Neuronal stem cell (in vitro differentiated cells): ENCODE data around the gene TNIK.

ENCODE experiments used
- DNase-seq: peaks from one replicate; pipeline ENCODE4 v3.0.0-alpha.2; 2013; ENCODE audit warnings: low spot score
- H2AFZ ChIP-seq: one replicate; pipeline ENCODE4 v1.6.1; 2013; ENCODE audit warnings: mild to moderate bottlenecking, low read length, inconsistent platforms
- H2AK5ac ChIP-seq: 2 replicates; pipeline ENCODE4 v1.6.1; 2013; ENCODE audit warnings: low read depth, mild to moderate bottlenecking, inconsistent platforms, low read length, moderate library complexity, mixed read lengths
- H2BK120ac ChIP-seq: 2 replicates; pipeline ENCODE4 v1.6.1; 2013; ENCODE audit warnings: low read depth, mild to moderate bottlenecking, inconsistent platforms, low read length, moderate library complexity, mixed read lengths
- H2BK12ac ChIP-seq: one replicate; pipeline ENCODE4 v1.6.1; 2013; ENCODE audit warnings: low read length, inconsistent platforms
- H2BK15ac ChIP-seq: 2 replicates; pipeline ENCODE4 v1.6.1; 2013; ENCODE audit warnings: mild to moderate bottlenecking, low read length, inconsistent platforms, mixed read lengths
- H2BK5ac ChIP-seq: one replicate; pipeline ENCODE4 v1.6.1; 2013; ENCODE audit warnings: inconsistent platforms, mild to moderate bottlenecking, low read length, moderate library complexity
- H3K14ac ChIP-seq: one replicate; pipeline ENCODE4 v1.6.1; 2013; ENCODE audit warnings: low read length, inconsistent platforms
- H3K18ac ChIP-seq: 2 replicates; pipeline ENCODE4 v1.6.1; 2013; ENCODE audit warnings: low read length, inconsistent platforms
- H3K23ac ChIP-seq: 2 replicates; pipeline ENCODE4 v1.6.1; 2013; ENCODE audit warnings: low read depth, mild to moderate bottlenecking, mixed read lengths, low read length, inconsistent platforms; ENCODE audit not compliant: poor library complexity
- H3K27ac ChIP-seq: replicated peaks from 3 replicates; pipeline ENCODE4 v1.5.1; 2013; ENCODE audit warnings: low read length, inconsistent platforms
- H3K27me3 ChIP-seq, 3 experiments: 2 replicates each; pipeline ENCODE4 v1.6.1; 2013; ENCODE audit warnings: low read length in 3 of 3, mild to moderate bottlenecking in 2 of 3, inconsistent platforms in 1 of 3, low read depth in 1 of 3, mixed read lengths in 1 of 3, moderate library complexity in 1 of 3; ENCODE audit not compliant: control insufficient read depth in 3 of 3, insufficient read depth in 3 of 3
- H3K36me3 ChIP-seq, 2 donors: replicated peaks in 1 of 2; 2 replicates each; pipeline ENCODE4 v1.6.1; 2013; ENCODE audit warnings: low read length in 2 of 2; ENCODE audit not compliant: control insufficient read depth in 2 of 2, insufficient read depth in 2 of 2
- H3K4ac ChIP-seq: 2 replicates; pipeline ENCODE4 v1.6.1; 2013; ENCODE audit warnings: inconsistent platforms, mild to moderate bottlenecking, low read length, moderate library complexity
- H3K4me1 ChIP-seq, 2 donors: 1 replicate in 1 of 2; 2 replicates in 1 of 2; pipeline ENCODE4 v1.6.1; 2013; ENCODE audit warnings: low read length in 2 of 2, low read depth in 1 of 2; ENCODE audit not compliant: control insufficient read depth in 2 of 2, insufficient read depth in 1 of 2
- H3K4me2 ChIP-seq: one replicate; pipeline ENCODE4 v1.6.1; 2013; ENCODE audit warnings: mild to moderate bottlenecking, low read length, inconsistent platforms; ENCODE audit not compliant: insufficient read depth, poor library complexity, severe bottlenecking
- H3K4me3 ChIP-seq, 2 donors: 2 replicates each; pipeline ENCODE4 v1.5.1; 2013; ENCODE audit warnings: low read length in 2 of 2, mild to moderate bottlenecking in 2 of 2, inconsistent platforms in 1 of 2, moderate library complexity in 1 of 2
- H3K79me1 ChIP-seq: one replicate; pipeline ENCODE4 v1.6.1; 2013; ENCODE audit warnings: low read depth, mild to moderate bottlenecking, inconsistent platforms, low read length, moderate library complexity
- H3K9ac ChIP-seq: one replicate; pipeline ENCODE4 v1.6.1; 2013; ENCODE audit warnings: mild to moderate bottlenecking, low read depth, low read length, inconsistent platforms; ENCODE audit not compliant: poor library complexity
- H3K9me3 ChIP-seq, 2 donors: replicated peaks in 1 of 2; 2 replicates each; pipeline versions ENCODE3 to v1.6.1; 2013; ENCODE audit warnings: low read length in 2 of 2, mild to moderate bottlenecking in 2 of 2, inconsistent platforms in 1 of 2, low read depth in 1 of 2, mixed read lengths in 1 of 2, moderate library complexity in 1 of 2; ENCODE audit not compliant: control insufficient read depth in 2 of 2, insufficient read depth in 1 of 2
- H4K8ac ChIP-seq: one replicate; pipeline ENCODE4 v1.6.1; 2013; ENCODE audit warnings: low read depth, mild to moderate bottlenecking, inconsistent platforms, low read length, moderate library complexity
- H4K91ac ChIP-seq: one replicate; pipeline ENCODE4 v1.6.1; 2013; ENCODE audit warnings: low read length, low read depth, mild to moderate bottlenecking, inconsistent platforms; ENCODE audit not compliant: poor library complexity
- WGBS, 2 donors: extraction: QIAGEN DNeasy Blood & Tissue Kit; methylation state at CpG; one replicate each; pipeline ENCODE4 v1.1.7; 2013; ENCODE audit warnings: missing lambda C conversion rate in 2 of 2, mixed read lengths in 1 of 2; ENCODE audit not compliant: insufficient read length in 2 of 2, insufficient replicate concordance in 1 of 2; ENCODE audit errors: extremely low coverage in 2 of 2; 5-methylcytosine and 5-hydroxymethylcytosine counted together

TNIK gene

GRCh38 chr3:171164067-171164465 lies 296.1 kb downstream of the TNIK start:
- Histone ChIP-seq H3K4ac (no peak overlapping the region), H3K18ac (no peak overlapping the region), H3K27ac (no peak overlapping the region), H2AFZ (no peak overlapping the region), H3K23ac (no peak overlapping the region), H3K4me1 (peaks cover 0 to 4% of the 10 kb centered on the region in 2 donors), H2BK15ac (no peak overlapping the region), H3K4me3 (no peak overlapping the region), H3K36me3 (peaks cover 0 to 90% of the 10 kb centered on the region in 2 donors), H3K9me3 (peaks cover 0 to 28% of the 10 kb centered on the region in 2 donors), H4K91ac (no peak overlapping the region), H3K79me1 (no peaks in the 10 kb centered on the region), H3K27me3 (no peaks in the 10 kb centered on the region), H2BK12ac (no peak overlapping the region), H2BK120ac (no peak overlapping the region), H3K9ac (no peak overlapping the region), H2AK5ac (no peak overlapping the region), H2BK5ac (no peak overlapping the region), H3K14ac (no peak overlapping the region), H4K8ac (no peak overlapping the region), H3K4me2 (no peak overlapping the region)
- no peak for DNase-seq

GRCh38 chr3:171163101-171164066 lies 296.8 kb downstream of the TNIK start:
- no peak for DNase-seq
- H3K4ac ChIP-seq: no peak overlapping the region
- no peak overlapping the region for H2BK120ac ChIP-seq
- H4K91ac ChIP-seq: no peak overlapping the region
- peaks cover 0 to 91% of the 10 kb centered on the region in 2 donors for H3K36me3 ChIP-seq
- no peak overlapping the region for H3K4me2 ChIP-seq
- no peak overlapping the region for H3K4me3 ChIP-seq
- no peak overlapping the region for H2AK5ac ChIP-seq
- no peak overlapping the region for H2BK12ac ChIP-seq
- no peak overlapping the region for H2BK5ac ChIP-seq
- no peak overlapping the region for H4K8ac ChIP-seq
- H3K79me1 ChIP-seq: no peaks in the 10 kb centered on the region
- no peak overlapping the region for H3K23ac ChIP-seq
- H3K9ac ChIP-seq: no peak overlapping the region
- no peaks in the 10 kb centered on the region for H3K27me3 ChIP-seq
- peaks cover 0 to 4% of the 10 kb centered on the region in 2 donors for H3K4me1 ChIP-seq
- no peak overlapping the region for H3K14ac ChIP-seq
- H3K27ac ChIP-seq: no peak overlapping the region
- H3K9me3 ChIP-seq: peaks cover 0 to 28% of the 10 kb centered on the region in 2 donors
- no peak overlapping the region for H2AFZ ChIP-seq
- H3K18ac ChIP-seq: no peak overlapping the region
- no peak overlapping the region for H2BK15ac ChIP-seq

DNA sequence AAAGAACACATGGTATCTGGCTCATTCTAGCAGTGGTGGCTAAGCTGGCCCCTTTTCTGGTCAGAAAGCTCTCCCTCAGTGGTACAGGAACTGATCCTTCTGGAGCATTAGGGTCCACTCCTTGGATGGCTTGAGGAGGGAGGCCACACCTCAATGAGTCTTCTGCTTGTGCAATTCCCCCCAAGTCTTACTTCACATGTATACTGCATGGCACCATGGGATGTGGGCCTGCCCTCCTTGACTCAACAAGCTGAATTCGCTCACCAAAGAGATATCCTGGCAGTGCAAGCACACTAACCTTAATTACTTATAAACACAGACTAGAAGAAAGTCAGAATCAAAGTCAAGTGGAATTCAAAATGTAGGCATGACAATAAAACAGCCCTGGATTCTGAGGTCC lies 299.9 kb downstream of the TNIK start:
- H3K36me3 ChIP-seq: peaks cover 0 to 91% of the 10 kb centered on the region in 2 donors
- H3K4me3 ChIP-seq: no peak overlapping the region
- H2BK5ac ChIP-seq: no peak overlapping the region
- no peak overlapping the region for H3K27ac ChIP-seq
- no peak overlapping the region for H3K18ac ChIP-seq
- H3K23ac ChIP-seq: no peak overlapping the region
- no peaks in the 10 kb centered on the region for H3K27me3 ChIP-seq
- H4K8ac ChIP-seq: no peak overlapping the region
- peaks cover 0 to 8% of the 10 kb centered on the region in 2 donors for H3K4me1 ChIP-seq
- H4K91ac ChIP-seq: no peak overlapping the region
- no peak overlapping the region for H3K4me2 ChIP-seq
- H2AFZ ChIP-seq: no peak overlapping the region
- H3K79me1 ChIP-seq: no peaks in the 10 kb centered on the region
- peaks cover 0 to 26% of the 10 kb centered on the region in 2 donors for H3K9me3 ChIP-seq
- DNase-seq: no peak
- no peak overlapping the region for H2BK120ac ChIP-seq
- no peak overlapping the region for H2AK5ac ChIP-seq
- no peak overlapping the region for H2BK15ac ChIP-seq
- H3K9ac ChIP-seq: no peak overlapping the region
- no peak overlapping the region for H3K4ac ChIP-seq
- no CpG with 5 or more reads among the region's 1 CpG for WGBS, 2 donors
- no peak overlapping the region for H2BK12ac ChIP-seq
- no peak overlapping the region for H3K14ac ChIP-seq

DNA sequence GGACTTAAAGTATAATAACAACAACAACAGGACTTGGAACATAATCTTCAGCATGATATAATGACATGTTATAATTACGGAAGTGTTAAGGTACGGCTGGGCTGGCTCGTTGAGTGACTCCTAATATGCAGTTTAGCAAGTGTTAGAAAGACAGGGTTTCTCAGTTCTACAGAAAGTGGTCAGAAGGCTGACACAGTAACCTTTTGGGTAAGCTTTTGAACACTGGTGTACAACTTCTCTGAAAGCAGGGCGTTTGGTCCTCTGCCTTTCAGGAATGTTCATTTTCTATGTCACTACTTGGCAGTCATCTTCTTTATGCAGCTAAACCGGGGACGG lies 300.4 kb downstream of the TNIK start:
- Histone ChIP-seq H3K9ac (no peak overlapping the region), H3K27me3 (no peaks in the 10 kb centered on the region), H2BK12ac (no peak overlapping the region), H2BK120ac (no peak overlapping the region), H3K4me3 (no peak overlapping the region), H3K36me3 (peaks cover 0 to 91% of the 10 kb centered on the region in 2 donors), H3K4ac (no peak overlapping the region), H3K14ac (no peak overlapping the region), H2AFZ (no peak overlapping the region), H3K79me1 (no peaks in the 10 kb centered on the region), H3K4me2 (no peak overlapping the region), H3K4me1 (peaks cover 0 to 8% of the 10 kb centered on the region in 2 donors), H3K18ac (no peak overlapping the region), H3K27ac (no peak overlapping the region), H3K9me3 (peaks cover 0 to 25% of the 10 kb centered on the region in 2 donors), H3K23ac (no peak overlapping the region), H2BK15ac (no peak overlapping the region), H2BK5ac (no peak overlapping the region), H2AK5ac (no peak overlapping the region), H4K8ac (no peak overlapping the region), H4K91ac (no peak overlapping the region)
- DNase-seq: no peak
- WGBS, 2 donors: no CpG with 5 or more reads among the region's 6 CpGs
